HG03097 (cell line): ENCODE data around the gene UTS2R.
A peak's percentile ranks its signal among the peaks of the same experiment; 100 is the strongest.

Source experiments
- ATAC-seq: cut with Tn5 transposase; IDR thresholded peaks from one replicate; pipeline ENCODE4 v1.9.1; 2021; ENCODE audit not compliant: unreplicated experiment, low FRiP score

UTS2R gene

GRCh38 chr17:82386881-82387704 is 15.5 kb downstream of the UTS2R start:
- ATAC-seq = no peak

GRCh38 chr17:82387705-82388106 is 16.1 kb downstream of the UTS2R start:
- no peak for ATAC-seq

- no peak for ATAC-seq
These were observed 16.8 kb downstream of the UTS2R start for GRCh38 chr17:82388223-82388921.

- ATAC-seq = no peak
These were observed 17.3 kb downstream of the UTS2R start for GRCh38 chr17:82388922-82389283.

- ATAC-seq = no peak
These were observed 17.8 kb downstream of the UTS2R start for GRCh38 chr17:82389379-82389778.

DNA sequence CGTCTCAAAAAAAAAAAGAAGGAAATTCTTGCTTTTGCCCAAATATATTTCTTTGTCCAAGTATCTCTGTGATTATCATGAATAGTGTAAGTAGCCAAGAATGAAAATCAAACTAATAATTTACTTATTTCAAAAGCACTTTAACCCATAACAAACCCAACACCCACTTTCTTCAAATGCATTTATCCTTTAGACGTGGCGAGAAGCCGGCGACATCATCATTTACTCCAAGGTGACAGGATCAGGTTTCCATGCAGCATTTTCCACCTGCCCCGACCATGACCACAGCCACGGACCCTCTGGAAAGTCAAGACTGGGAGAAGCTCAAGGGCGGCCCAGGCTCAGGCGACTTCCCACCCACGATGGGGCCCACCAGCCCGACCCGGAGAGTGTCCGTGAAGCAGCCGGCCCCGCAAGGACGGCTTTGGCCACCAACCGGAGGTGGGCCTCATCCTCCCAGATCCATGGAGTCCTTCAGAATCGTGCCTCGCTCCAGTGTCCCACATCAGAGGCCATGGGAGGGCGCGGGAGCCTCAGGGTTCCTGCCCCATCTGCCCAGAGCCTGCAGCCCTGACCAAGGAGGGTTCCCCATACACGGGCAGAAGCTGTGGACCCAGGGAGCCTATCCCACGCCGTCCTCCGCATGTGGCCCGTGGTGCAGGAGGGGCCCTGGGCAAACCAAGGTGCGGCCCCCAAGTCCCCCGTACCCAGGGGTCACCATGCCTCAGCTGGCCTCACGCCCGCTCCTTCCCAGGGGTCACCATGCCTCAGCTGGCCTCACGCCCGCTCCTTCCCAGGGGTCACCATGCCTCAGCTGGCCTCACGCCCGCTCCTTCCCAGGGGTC is 18.7 kb downstream of the UTS2R start:
- no peak for ATAC-seq

DNA sequence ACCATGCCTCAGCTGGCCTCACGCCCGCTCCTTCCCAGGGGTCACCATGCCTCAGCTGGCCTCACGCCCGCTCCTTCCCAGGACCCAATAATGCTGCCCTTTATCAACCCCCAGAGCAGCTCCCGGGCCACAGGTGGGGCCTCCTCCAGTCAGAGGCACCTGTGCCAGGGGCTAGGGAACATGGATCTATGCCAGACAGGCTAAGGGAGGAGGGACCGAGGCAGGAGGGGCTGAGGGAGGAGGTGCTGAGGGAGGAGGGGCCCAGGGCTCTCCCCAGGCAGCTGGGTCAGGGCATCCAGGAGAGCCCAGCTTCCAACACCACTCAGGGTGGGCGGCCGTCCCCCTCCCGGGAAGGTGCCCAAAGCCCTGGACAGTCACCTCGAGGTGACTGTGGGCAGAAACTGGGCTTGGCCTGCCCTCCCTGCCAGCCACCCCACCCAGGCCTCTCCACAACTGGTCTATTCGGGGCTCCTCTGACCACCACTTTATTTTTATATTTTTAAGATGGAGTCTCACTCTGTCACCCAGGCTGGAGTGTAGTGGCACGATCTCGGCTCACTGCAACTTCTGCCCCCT is 19.4 kb downstream of the UTS2R start:
- no peak for ATAC-seq

GRCh38 chr17:82391496-82392066 is 20.0 kb downstream of the UTS2R start:
- no peak for ATAC-seq

DNA sequence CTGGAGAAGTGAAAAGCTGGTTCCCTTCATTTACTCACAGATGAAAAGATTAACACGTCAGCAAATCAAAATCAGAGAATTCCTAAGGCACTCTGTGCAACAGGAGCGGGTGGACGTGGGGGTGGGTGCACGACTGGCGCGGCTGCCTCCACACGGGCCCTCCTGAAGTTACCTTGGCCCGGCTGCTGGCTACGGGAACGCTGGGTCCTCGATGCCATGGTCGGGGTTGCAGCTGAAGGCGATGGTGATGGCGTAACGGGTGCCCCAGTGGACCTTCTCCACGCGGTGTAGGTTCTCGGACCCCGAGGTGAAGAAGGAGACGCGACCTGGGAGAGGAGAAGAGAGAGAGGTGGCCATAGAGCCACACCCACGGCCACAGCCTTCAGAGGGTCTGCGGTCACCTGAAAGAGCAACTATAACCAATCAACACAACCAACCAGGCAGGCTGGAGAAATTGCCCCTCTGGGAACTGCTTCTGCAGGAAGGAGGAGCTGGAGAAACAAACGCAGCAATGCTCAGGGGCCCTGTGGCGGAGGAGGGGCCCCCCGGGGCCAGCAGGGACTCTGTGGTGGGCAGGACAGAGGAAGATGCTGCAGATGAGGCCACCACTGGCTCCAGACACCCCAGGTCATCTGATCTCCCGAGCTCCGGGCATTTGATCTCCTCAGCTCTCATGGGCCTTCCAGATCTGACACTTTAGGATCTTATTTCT is 20.8 kb downstream of the UTS2R start:
- no peak for ATAC-seq

DNA sequence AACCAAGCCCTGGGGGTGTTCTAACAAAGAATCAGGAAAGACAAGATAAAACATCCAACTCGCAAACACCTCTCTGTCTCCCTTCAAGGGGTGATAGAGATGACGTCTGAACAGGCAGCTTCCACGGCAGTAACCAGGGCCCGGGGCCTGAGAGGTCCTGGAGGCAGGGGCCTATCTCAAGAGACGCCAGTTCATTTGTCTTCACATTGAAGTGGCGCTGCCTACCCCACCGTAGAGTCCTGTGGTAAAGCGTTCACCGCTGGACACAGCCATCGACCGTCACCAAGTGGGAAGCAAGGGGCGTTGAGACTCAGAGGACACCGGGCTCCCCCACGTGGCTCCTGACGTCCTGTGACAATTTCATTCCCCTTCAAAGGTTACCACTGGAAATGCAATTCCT is 21.4 kb downstream of the UTS2R start:
- ATAC-seq = no peak

- ATAC-seq = no peak
These were observed 22.7 kb downstream of the UTS2R start for GRCh38 chr17:82394278-82394677.

DNA sequence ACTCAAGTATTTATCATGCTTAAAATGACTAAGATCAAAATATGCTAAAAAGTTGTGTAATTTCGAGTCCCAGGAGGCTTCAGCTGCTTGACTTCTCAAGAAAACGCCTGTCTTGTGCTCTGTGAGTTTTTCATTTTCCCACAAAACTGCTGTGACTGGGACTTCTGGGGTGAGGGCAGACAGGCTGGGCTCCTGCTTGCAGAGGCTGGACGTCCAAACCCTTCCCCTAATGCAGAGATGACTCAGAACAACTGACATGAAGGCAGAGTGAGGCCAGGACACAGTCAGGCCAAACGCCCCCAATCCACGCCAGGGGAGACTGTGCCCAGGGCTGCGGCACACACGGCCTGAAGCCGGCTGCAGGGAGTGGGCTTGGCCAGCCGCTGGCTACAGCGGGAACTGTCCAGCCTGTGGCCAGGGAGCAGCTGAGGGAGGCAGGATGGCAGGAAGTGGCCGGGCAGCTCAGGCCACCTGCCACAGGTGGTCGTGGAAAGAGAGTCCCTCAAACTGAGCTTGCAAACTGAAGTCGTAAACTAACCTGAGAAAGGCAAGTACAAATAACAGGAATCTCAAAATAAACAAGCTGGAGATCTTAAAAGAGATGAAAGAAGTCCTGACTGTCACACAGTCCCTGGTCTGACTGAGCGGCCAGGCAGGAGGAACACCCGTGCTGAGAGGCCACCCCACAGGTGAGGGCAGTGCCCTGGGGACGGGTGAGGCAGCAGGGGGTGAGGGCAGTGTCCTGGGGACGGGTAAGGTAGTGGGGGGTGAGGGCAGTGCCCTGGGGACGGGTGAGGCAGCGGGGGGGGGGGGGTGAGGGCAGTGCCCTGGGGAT is 25.3 kb downstream of the UTS2R start:
- ATAC-seq = no peak

DNA sequence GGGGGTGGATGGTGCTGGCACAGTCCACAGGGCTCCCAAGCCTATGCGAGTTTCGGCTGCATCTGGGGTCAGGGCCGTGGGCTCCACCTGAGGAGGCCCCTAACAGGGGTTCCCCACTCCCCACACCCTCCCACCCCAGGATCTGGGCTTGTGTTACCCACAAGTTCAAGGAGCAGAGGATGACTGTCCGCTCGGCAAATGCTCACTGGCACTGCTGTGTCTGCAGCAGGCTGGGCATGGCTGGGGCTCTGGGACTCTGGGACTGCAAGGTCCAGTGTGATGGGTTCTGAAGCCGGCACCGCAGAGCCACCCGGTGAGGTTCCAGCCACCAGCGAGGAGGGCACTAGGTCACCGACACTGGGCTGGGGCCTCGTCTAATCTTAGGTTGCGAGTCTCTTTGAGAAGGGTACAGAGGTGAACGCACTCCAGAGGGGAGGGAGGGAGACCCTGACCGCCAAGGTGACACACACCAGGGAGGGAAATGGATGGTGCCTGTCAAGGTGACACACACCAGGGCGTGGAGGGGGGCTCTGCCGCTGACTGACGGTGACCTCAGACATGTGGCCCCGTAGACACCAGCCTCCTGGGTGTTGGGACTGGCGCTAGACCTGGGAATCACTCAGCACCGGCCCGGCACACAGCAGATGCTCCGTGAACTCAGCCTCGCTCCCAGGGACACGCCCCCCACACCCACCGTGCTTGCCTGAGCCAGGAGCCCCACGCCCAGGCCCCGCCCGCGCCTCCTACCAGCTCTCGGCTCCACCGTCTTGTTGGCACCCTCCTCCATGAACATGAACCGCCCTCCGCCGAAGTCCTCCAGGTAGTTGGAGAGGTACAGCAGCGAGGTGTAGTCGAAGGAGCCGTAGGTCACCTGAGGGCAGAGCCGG is 26.1 kb downstream of the UTS2R start:
- no peak for ATAC-seq

DNA sequence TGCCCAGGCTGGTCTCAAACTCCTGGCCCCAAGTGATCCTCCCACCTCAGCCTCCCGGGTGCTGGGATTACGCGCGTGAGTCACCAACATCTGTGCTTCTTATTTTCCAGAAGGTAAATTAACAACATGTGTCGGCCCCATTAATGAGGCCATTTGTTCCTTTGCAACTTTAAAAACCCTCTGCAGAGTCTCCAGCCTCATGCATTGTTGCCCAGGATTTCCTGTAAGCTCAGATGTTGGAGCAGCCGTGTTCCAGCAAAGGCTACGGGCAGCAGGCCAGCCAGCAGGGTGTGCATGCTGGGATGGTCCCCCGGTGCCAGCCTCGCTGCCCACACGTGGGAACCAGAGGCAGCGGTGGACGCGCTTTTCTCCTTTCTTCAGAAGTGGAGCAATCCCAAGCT is 27.5 kb downstream of the UTS2R start:
- no peak for ATAC-seq

GRCh38 chr17:82399601-82400101 is 28.1 kb downstream of the UTS2R start:
- no peak for ATAC-seq

DNA sequence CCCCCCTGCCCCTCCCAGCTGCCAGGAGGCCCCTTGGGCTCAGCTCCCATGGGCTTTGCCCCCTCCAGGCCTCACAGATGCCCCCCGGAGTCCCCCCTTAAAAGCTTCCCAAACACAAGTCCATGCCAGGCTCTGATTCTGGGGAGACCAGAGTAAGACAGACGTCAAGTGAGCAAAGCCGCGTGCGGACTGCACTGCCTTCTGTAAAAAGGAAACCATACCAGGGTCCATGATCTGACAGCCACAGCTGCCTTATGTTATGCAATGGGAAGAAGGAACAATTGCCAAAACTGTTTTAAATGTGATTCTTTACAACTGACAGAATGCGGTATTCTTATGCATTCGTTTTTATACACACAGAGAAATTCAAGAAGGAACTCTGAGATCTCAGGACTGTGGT is 28.6 kb downstream of the UTS2R start:
- no peak for ATAC-seq

DNA sequence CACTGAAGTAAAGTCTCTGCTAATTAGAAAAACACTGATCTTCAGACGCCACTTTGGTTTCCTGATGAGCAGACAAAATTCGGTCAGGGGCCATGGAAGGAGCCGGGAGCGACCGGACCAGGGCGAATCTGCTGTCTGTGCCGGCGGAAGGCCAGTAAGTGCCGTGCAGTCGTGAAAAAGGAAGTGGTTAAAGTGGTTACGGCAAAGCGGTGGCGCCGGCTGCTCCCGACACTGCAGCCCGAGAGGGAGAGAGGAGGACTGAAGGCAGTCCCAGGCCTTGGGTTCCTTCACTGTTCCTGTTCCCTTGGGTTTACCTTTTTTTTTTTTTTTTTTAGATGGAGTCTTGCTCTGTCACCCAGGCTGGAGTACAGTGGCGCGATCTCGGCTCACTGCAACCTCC is 29.3 kb downstream of the UTS2R start:
- ATAC-seq = no peak

GRCh38 chr17:82402865-82403264 is 31.3 kb downstream of the UTS2R start:
- ATAC-seq = peak; percentile 55
